Measurements from ENCODE around the gene PPARGC1A.

The PPARGC1A gene

GRCh38 chr4:23779839-23780238 is 110.0 kb downstream of the PPARGC1A start:
- in situ Hi-C loops (cut with MboI; ENCODE audit: low sequenced_read_pairs, unreplicated experiment) = no loop called here
- no peak for DNase-seq (ENCODE audit: low spot score)

GRCh38 chr4:23779422-23779821 is 110.4 kb downstream of the PPARGC1A start:
- DNase-seq (ENCODE audit: low spot score) = no peak
- in situ Hi-C loops (cut with MboI; ENCODE audit: low sequenced_read_pairs, unreplicated experiment) = no loop called here
- no peak for TF ChIP-seq CTCF (IDR thresholded peaks at IDR 0.05; ENCODE audit: borderline replicate concordance, control extremely low read depth, extremely low read depth, insufficient read depth, missing control alignments)

More at GRCh38 chr4:23779839-23780238, 110.0 kb downstream of the PPARGC1A start:
- no peak for TF ChIP-seq CTCF (IDR thresholded peaks at IDR 0.05; ENCODE audit: borderline replicate concordance, control extremely low read depth, extremely low read depth, insufficient read depth, missing control alignments)

- no peak for DNase-seq (ENCODE audit: low spot score)
- in situ Hi-C loops (cut with MboI; ENCODE audit: low sequenced_read_pairs, unreplicated experiment) = no loop called here
- no peak for TF ChIP-seq CTCF (IDR thresholded peaks at IDR 0.05; ENCODE audit: borderline replicate concordance, control extremely low read depth, extremely low read depth, insufficient read depth, missing control alignments)
Observed at GRCh38 chr4:23775694-23776093, 114.2 kb downstream of the PPARGC1A start.

GRCh38 chr4:23774909-23775308 is 114.9 kb downstream of the PPARGC1A start:
- no peak for DNase-seq (ENCODE audit: low spot score)
- no peak for TF ChIP-seq CTCF (IDR thresholded peaks at IDR 0.05; ENCODE audit: borderline replicate concordance, control extremely low read depth, extremely low read depth, insufficient read depth, missing control alignments)
- in situ Hi-C loops (cut with MboI; ENCODE audit: low sequenced_read_pairs, unreplicated experiment) = no loop called here

- in situ Hi-C loops (cut with MboI; ENCODE audit: low sequenced_read_pairs, unreplicated experiment) = no loop called here
- DNase-seq (ENCODE audit: low spot score) = no peak
- no peak for TF ChIP-seq CTCF (IDR thresholded peaks at IDR 0.05; ENCODE audit: borderline replicate concordance, control extremely low read depth, extremely low read depth, insufficient read depth, missing control alignments)
Observed at GRCh38 chr4:23773884-23774636, 115.8 kb downstream of the PPARGC1A start.

- in situ Hi-C loops (cut with MboI; ENCODE audit: low sequenced_read_pairs, unreplicated experiment) = no loop called here
- no peak for TF ChIP-seq CTCF (IDR thresholded peaks at IDR 0.05; ENCODE audit: borderline replicate concordance, control extremely low read depth, extremely low read depth, insufficient read depth, missing control alignments)
- DNase-seq (ENCODE audit: low spot score) = no peak
Observed at GRCh38 chr4:23770011-23770410, 119.8 kb downstream of the PPARGC1A start.

All from GM13976 (cell line).